HG03575 (cell line): Measurements from ENCODE around the gene NUP98.
A peak's percentile ranks its signal among the peaks of the same experiment; 100 is the strongest.
"Not testable (repeated sequence)": the region's sequence is repeated elsewhere in the genome, so short reads cannot be mapped to it uniquely, and the experiment has no call there.

Source experiments
- ATAC-seq: cut with Tn5 transposase; IDR thresholded peaks from one replicate; pipeline ENCODE4 v1.9.1; 2021; ENCODE audit not compliant: unreplicated experiment, insufficient number of reproducible peaks, low FRiP score; ENCODE audit errors: extremely low read depth

The NUP98 gene

GRCh38 chr11:3830088-3830487 lies 32.7 kb upstream of the NUP98 start:
- ATAC-seq: no peak

DNA sequence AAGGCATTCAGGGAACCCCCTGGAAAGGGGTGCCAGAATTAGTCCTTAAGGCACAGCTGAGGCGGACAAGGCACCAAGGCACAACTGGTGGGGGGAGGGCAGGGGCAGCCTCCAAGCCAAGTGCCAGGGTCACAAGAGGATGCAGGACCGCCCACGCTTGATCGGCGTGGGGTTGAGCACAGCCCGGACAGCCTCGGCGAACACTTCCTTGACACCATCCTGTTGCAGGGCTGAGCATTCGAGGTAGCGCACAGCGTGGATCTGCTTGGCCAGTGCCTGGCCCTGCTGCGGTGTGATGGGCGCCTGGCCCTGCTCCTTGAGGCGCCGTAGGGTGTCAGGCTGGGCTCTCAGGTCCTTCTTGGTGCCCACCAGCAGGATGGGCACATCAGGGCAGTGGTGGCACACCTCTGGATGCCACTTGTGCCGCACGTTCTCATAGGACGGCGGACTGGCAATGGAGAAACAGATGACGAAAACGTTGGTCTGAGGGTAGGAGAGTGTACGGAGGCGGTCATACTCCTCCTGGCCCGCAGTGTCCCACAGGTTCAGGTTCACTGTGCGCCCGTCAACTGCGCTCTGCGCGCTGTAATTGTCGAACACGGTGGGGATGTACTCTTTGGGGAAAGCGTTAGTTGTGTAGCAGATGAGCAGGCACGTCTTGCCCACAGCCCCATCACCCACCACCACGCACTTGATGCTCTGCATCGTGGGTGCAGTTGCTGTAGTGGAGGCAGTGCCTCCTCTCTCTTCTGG lies 30.3 kb upstream of the NUP98 start:
- ATAC-seq: no peak

DNA sequence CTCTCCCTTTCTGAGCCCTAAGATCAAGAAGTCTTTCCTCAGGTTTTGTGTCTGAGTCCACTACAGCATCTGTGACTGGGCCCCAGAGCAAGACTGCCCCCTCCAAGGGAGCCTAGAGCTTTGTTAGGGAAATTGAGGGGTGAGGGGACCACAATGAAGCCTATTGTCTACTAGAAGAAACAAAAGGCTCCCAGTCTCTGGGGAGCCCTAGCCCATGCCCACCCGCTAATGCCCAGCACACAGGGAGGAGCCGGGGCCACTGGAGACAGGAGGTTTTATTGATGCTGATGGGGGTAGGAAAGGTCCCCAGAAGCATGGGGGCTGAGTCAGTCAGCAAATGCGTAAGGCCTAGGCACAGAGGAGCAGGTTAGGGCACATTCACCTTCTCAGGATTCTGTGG lies 29.4 kb upstream of the NUP98 start:
- ATAC-seq: no peak

DNA sequence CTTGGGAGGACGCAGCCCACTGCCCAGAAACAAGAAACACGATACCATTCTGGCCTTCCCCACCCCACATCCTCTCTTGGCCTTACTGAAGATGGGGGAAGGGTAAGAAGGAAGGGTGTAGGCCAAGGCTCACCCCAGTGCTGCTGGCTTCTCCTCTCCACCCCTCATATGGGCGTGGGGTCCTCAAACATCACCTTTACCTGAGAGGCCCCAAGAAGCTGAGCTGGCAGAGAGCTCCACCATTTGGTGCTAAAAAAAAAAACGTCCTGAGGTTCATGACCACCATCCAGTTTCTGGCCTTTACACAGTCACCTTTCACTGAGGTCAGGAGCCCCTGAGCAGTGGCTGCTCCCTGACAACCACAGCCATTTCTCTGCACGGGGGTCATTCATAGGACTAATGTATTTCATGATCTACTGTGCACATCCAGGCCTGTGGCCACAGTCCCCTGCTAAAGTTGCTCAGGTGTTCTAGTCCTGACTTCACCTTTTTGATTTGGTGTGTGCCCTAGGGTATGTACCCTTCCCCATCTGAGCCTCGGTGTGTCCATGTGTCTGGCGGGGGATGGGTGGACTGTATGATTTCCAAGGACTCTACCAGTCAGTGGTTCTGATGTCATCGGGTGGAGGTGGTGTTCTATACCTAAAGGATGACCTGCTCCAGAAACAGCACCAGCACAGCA lies 28.3 kb upstream of the NUP98 start:
- ATAC-seq: no peak

DNA sequence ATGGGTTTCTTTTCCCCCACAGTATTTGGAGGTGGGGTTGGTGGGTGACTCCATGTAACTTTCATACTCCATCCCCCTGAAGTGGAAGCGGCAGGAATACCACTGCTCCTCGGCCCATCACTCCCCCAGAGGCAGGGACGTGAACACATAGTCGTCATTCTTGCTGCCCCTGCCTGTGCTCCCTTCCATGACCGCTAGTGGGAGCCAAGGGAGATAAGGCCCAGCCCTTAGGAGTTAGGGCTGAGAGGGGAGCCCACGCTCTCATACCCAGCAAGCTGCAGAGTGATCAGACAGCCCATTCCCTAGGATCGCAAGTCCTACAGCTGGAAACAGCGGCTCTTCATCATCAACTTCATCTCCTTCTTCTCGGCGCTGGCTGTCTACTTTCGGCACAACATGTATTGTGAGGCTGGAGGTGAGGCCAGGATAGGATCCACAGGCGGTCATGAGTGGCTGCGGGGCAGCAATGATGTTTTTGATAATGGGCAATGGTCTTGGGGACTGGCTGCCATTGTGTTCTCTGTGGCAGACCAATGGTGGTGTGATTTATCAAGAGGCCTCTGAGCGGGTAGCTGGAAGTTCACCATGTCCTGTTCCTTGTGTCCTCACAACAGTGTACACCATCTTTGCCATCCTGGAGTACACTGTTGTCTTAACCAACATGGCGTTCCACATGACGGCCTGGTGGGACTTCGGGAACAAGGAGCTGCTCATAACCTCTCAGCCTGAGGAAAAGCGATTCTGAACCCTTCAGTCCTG lies 27.5 kb upstream of the NUP98 start:
- no peak for ATAC-seq

GRCh38 chr11:3823762-3824506 lies 26.6 kb upstream of the NUP98 start:
- no peak for ATAC-seq

DNA sequence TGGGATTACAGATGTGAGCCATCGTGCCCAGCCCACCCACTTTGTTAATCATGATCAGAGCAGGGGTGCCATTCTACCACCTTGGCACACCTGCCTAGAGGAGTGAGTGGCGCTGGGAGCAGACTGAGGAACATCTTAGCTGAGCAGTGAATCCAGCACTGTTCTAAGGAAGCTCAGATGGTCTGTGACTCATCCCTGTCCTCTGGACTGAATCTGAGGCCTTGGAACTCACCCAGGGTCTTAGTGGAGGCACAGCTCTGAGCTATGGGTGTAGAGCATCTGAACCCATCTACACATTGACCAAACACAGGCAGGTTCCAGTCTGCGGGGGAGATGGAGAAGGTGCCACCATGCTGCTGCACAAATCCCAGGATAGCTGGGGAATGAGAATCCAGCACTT lies 25.9 kb upstream of the NUP98 start:
- no peak for ATAC-seq

GRCh38 chr11:3822312-3822711 lies 25.0 kb upstream of the NUP98 start:
- ATAC-seq: no peak

DNA sequence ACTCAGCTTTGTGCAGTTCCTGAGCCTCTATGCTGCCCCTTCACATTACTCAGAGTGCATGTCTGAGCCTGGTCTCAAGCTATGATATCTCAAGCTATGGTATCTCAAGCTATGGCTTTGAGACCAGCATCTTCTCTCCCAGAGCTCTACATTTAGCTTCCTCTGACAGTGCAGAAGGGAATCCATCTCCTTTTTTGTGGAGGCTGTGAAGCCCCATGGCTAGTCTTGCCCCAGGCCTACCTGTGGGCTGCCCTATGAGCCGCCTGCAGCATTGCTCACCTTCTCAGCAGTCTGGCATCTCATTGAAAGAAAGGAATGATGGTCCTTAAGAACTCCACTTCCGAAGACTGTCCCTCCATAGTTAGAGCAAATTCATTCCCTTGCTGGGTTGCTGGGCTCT lies 23.6 kb upstream of the NUP98 start:
- no peak for ATAC-seq

DNA sequence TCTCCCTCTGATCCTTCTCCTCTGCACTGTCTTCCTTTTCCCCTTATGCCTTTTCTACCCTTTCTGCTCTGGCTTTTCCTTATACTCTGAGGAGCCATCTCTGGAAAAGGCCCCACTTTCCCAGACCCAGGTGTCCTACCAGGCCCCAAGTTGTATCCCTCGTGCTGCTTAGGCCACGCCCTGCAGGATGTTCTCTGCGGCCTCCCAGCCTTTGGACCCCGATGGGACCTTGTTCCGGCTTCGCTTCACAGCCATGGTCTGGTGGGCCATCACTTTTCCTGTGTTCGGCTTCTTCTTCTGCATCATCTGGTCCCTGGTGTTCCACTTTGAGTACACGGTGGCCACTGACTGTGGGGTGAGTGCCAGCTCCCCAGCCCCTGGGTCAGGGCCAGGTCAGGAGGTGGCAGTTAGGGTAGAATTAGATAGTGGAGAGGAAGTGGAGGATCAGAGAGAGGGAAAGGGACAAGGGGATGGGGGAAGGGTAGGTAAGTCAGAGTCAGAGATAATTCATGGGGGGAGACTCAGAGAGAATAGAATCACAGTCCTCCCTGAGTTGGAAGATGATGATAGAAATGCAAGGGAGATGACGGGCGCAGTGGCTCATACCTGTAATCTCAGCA lies 19.9 kb upstream of the NUP98 start:
- ATAC-seq: no peak

- ATAC-seq: no peak
Measured at GRCh38 chr11:3816673-3817072, 19.3 kb upstream of the NUP98 start.

- no peak for ATAC-seq
Measured at GRCh38 chr11:3815845-3816244, 18.5 kb upstream of the NUP98 start.

- ATAC-seq: not testable (repeated sequence)
Measured at GRCh38 chr11:3814832-3815231, 17.5 kb upstream of the NUP98 start.

DNA sequence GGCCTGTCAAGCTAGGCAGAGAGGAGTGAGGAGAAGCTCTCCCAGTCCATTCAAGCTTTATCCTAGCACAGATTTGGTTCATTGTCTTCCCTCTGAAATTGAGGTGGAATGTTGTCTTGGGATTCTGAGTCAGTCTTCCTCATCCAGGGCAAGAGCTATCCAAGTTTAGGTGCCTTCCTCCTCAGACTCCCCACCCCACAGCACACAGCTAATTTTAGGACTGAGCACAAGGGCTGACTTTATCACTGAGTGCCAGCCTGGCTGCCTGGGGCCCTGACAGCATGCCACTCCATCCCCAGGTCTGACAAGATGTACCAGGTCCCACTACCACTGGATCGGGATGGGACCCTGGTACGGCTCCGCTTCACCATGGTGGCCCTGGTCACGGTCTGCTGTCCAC lies 13.6 kb upstream of the NUP98 start:
- ATAC-seq: no peak

GRCh38 chr11:3810446-3810845 lies 13.1 kb upstream of the NUP98 start:
- ATAC-seq: no peak

DNA sequence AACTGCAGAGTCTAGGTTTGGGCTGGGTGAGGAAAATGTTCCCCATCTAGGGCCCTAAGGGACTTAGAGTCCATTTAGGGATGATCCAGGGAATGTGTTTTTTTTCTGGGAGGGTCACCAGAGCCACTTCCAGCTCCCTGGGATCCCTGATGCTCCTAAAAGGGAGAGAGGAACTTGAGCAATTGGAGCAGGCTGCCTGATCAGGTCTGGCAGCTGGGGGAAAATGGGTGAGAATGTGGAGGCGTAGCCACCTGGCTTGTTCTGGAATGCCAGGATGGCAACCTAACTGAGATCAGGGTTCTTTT lies 12.2 kb upstream of the NUP98 start:
- no peak for ATAC-seq

DNA sequence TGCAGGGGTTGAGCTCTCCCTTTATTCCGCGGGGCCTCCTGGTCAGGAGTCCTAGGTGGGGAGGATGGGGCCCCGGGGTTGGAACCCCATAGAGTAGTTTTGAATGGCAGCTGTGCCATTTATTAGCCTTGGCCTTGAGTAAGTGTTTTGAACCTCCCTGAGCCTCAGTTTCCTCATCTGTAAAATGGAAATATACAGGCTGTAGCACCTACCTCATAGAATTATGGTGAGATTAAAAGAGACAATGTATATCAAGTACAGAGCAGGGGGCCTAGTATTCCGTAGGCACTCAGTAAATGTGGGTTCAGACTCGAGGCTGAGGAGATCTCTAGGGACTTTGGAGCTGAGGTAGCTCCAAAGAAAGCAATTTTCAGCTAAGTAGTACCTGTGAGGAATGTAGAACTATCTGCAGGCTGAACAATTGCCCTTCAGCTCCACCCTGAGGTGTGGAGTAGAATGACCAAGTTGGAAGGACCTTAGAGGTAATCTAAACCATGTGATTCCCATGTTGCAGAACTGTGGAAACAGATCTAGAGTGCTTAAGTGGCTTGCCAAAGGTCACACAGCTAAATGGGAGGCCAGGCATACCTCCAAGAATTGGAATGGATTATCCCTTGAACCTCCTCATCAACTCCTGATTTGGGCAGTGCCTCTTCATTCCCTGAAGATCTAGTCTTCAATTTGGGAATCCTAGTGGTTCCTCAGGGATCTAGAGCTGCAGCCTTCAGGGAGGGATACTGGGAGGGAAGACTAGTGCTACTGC lies 11.7 kb upstream of the NUP98 start:
- ATAC-seq: peak; percentile 80
